GM21390 (cell line): ENCODE results near the gene PHACTR1.

ENCODE experiments used
- ATAC-seq: cut with Tn5 transposase; IDR thresholded peaks from one replicate; pipeline ENCODE4 v1.9.1; 2021; ENCODE audit not compliant: unreplicated experiment

PHACTR1 gene

GRCh38 chr6:13296536-13296997 lies 580.0 kb downstream of the PHACTR1 start:
- ATAC-seq: peak; percentile 38

GRCh38 chr6:13297391-13297790 lies 580.8 kb downstream of the PHACTR1 start:
- no peak for ATAC-seq

GRCh38 chr6:13298446-13298845 lies 581.9 kb downstream of the PHACTR1 start:
- ATAC-seq: no peak

- no peak for ATAC-seq
These were observed 582.8 kb downstream of the PHACTR1 start for GRCh38 chr6:13299403-13299821.

- ATAC-seq: no peak
These were observed 583.4 kb downstream of the PHACTR1 start for GRCh38 chr6:13299918-13300317.

- no peak for ATAC-seq
These were observed 584.4 kb downstream of the PHACTR1 start for GRCh38 chr6:13300643-13301590.

- no peak for ATAC-seq
These were observed 585.7 kb downstream of the PHACTR1 start for GRCh38 chr6:13302291-13302690.

GRCh38 chr6:13302751-13303667 lies 586.4 kb downstream of the PHACTR1 start:
- peak; percentile 68 for ATAC-seq

- ATAC-seq: peak; percentile 49
These were observed 587.1 kb downstream of the PHACTR1 start for GRCh38 chr6:13303668-13304017.

GRCh38 chr6:13304101-13304500 lies 587.5 kb downstream of the PHACTR1 start:
- ATAC-seq: no peak

- ATAC-seq: peak; percentile 60
These were observed 588.2 kb downstream of the PHACTR1 start for GRCh38 chr6:13304580-13305260.

- no peak for ATAC-seq
These were observed 588.7 kb downstream of the PHACTR1 start for GRCh38 chr6:13305288-13305687.

- no peak for ATAC-seq
These were observed 589.2 kb downstream of the PHACTR1 start for GRCh38 chr6:13305791-13306190.

- ATAC-seq: no peak
These were observed 591.0 kb downstream of the PHACTR1 start for GRCh38 chr6:13307508-13307995.

- no peak for ATAC-seq
These were observed 591.8 kb downstream of the PHACTR1 start for GRCh38 chr6:13308332-13308731.

- ATAC-seq: no peak
These were observed 594.6 kb downstream of the PHACTR1 start for GRCh38 chr6:13311155-13311554.

GRCh38 chr6:13314806-13315205 lies 598.2 kb downstream of the PHACTR1 start:
- no peak for ATAC-seq

- ATAC-seq: no peak
These were observed 599.3 kb downstream of the PHACTR1 start for GRCh38 chr6:13315896-13316295.

- no peak for ATAC-seq
These were observed 602.3 kb downstream of the PHACTR1 start for GRCh38 chr6:13318821-13319220.

GRCh38 chr6:13319891-13320564 lies 603.5 kb downstream of the PHACTR1 start:
- ATAC-seq: no peak
